Right kidney (tissue), 1 donor: ENCODE measurements around the gene PSAP.
A peak's percentile ranks its signal among the peaks of the same experiment; 100 is the strongest.

Experiments
- DNase-seq: peaks from one replicate; pipeline ENCODE4 v3.0.0-alpha.2; 2016

The PSAP gene

DNA sequence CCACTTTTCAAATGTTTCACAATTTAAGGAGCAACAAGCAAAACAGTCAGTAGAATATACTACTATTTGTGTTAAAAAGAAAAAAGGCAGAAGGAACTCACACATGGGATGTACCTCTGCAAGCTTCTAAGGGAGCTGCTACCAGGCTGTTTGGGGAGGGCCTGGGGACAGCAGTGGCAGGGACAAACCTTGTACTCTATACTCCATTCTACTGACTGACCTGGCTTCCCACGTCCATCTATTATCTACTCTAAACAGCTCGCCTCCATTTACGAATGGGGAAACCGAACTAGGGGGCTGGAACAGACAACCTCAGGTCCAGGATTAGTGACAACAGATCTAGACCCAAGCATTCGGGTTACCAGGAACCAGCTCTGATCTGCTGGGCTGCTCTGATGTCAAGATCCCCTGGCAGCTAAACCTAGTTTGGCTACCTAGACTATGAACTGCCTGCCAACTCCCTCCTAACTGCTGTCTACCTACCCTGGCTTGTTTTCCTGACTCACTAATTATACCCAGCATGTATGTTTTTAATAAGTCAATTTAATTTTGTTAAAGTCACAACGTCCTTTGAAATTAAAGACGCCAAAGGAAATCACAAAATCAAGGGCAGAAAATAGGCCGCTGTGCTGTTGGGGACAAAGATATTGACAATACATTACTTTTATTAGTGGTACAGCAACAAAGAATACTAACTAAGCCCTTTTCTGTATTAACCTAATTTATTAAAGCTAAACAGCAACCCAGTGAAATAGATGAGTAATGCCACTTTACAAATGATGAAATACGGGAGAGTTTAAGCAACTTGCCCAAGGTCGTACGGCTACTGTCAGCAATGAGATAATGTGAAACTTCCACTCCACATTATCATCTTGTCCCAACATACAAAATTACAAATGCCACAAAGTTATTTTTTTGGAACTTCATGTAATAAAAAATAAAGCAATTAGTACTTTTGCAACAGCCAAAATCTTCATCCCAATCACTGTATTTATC lies 5.3 kb downstream of the PSAP start:
- DNase-seq = no peak

DNA sequence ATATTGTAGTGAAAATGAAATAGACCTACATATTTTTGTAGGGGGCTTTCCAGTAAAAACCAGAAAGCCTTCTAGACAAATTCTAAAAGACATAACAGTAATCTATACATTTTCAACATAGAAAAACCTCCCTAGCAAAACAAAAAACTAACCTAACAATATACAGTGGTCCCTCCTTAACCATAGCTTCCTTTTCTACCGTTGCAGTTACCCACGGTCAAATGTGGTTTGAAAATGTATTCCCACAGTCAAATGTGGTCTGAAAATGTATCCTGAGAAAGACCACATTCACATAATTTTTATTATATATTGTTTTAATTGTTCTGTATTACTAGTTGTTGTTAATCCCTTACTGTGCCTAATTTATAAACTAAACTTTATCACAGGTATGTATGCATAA lies 6.4 kb downstream of the PSAP start:
- DNase-seq = no peak

- DNase-seq = no peak
These were observed 7.0 kb downstream of the PSAP start for GRCh38 chr10:71844084-71844483.

DNA sequence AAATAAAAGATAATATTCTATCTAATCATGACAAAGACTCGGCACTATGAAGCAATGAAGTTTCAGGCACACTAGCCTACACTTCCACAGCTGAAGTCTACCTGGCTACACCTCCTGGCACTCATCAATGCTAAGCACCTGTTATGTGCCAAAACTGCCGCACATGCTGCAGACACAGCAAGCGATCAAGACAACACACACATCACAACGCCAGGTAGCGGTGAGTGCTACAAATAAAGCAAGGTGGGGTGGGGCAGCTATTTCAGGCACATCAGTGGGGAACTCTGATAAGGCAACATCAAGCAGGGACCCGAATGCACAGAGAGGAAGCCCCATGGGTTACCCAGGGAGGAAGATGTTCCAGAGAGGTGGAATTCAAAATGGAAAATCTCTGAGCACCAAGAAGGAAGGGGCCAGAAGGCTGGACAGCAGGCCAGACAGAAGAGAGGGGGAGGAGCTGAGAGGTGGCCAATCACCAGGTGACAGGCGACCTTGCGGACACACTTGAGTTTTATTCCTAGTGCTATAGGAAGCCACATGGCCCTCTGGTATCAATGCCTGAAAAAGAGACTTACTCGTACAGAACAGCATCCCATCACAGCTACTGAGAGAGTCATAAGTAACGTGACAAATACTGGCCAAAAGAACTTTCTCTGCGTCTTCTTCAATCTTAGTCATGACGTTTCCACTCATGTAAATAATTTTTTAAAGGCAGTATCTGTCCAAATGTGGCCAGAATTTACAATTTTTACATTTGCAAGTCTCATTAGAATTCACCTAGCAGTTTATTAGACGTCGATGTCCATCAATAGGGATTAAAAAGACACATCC lies 8.0 kb downstream of the PSAP start:
- no peak for DNase-seq

GRCh38 chr10:71842422-71842821 lies 8.6 kb downstream of the PSAP start:
- DNase-seq = no peak

GRCh38 chr10:71840958-71841335 lies 10.1 kb downstream of the PSAP start:
- DNase-seq = no peak

GRCh38 chr10:71840177-71840957 lies 10.7 kb downstream of the PSAP start:
- DNase-seq = peak; percentile 29

DNA sequence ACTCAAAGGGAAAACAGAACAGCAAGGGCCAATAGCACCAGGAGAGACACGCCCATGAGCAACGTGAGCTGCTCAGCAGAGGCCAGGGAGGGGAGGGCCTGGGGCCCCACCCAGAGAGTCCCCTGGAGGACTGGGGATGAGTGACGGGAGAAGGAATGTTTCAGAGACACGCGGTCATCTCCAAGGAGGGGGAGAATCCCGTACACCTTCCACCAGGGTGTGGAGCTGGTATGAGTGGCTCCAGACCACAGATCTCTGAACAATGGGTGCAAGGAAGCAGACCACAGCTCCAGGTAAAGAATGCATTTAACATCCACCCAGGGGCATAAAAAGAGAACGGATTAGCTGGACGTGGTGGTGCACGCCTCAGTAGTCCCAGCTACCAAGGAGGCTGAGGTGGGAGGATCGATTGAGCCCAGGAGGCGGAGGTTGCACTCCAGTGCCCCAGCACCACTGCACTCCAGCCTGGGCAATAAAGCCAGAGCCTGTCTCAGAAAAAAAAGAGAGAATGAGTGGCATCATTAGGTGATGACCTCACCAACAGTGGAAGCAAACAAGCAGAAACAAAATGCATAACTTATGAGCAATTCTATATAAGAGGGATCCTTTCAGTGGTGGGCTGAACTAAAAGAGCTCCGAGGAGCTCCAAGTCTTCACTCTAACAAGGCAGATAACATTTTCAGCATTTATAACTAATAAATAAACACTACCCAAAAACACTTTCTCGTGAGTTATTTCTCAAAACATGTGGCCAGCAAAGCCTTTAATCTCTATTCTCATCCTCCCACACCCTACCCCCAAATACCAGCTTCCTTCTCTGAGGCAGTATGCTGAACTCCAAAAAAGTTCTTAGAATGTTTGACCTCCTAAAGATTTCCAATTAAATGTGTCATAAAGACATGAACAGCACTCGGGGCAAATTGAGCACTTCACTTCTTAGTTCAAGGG lies 12.5 kb downstream of the PSAP start:
- DNase-seq = no peak

DNA sequence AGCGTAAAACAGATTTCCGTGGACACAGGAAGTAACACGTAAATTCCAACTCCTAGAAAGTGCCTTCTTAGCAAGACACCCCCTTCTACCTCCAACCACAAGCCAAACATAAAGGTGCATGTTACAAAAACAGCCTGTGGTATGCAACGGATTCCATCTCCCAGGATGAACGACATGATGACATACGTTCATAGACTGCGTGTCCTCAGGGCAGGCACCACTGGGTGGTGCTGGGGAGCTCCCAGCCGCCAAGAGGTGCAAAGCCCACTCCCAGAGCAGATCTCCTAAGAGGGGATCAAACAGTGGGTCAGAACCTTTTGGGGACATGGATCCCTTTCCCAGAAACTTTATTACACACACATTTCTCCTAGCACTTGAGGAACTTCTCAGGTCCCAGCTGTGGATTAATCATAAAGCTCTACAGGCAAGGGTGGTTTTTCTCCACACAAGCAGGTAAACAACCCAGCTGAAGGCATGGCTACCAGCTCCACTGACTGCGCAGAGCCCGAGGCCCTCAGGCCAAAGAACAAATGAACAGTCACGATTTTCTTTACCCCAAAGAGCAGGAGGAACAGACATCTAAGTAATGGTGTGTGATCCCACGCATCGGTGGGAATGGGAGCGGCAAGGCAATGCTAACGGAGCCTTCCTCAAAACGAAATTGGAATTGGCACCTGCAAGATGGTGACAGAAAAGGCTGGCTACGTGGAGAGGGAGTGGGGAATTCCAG lies 13.8 kb downstream of the PSAP start:
- peak; percentile 42 for DNase-seq

GRCh38 chr10:71836596-71836974 lies 14.5 kb downstream of the PSAP start:
- no peak for DNase-seq

GRCh38 chr10:71835671-71836595 lies 15.1 kb downstream of the PSAP start:
- peak; percentile 58 for DNase-seq

DNA sequence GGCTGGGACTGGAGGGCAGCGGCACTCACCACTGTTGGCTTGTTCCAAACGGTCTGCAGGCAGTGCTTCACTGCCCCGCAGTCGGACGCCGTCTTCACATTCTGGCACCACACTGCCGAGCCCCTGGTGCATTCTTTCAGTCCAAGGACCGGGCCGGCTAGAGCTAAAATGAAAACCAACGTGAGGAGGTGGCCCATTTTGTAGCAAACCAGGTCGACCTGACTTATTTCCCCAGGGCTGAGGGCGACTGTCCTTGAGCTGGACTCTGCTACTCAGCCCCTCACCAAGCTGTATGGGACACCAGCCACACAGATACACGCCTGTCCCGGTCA lies 16.7 kb downstream of the PSAP start:
- no peak for DNase-seq

DNA sequence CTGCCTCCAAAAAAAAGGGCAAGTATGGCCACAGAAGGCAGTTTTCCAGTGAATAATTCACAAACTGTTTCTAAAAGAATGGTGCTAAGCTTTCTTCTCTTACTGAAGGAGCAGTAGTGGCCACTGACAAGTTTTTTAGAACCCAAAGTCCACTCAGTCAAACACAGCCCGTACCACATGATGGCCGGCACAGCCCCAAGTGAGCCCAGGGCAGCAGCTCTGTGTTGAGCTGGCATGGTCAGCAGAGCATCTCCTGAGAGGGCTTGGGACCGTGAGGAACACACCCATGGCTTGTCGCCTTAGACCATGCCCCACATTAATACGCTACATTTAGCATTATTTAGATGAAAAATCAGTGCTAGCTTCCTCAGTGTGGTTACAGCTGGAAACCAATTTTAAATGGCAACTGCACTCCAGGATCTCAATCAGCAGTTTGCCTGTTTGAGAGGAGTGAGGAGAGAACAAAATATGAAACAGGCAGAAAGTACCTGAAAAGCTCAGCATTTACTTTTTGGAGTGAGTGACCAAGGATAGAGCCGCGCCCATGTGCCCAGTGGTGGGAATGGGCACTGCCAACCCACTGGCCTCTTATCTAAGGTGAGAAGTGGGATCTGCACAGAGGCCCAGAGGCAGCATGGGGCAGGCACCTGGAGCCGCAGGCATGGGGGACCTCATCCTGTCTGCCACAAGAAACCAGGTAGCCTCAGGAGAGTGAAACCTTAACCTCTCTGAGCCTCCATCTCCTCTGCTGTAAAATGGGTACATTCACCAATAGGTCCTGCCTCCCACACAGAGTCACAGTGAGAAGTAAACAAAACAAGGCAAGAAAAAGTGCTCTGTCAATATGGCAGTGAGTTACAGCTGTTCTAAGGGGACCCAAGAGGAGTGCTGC lies 17.4 kb downstream of the PSAP start:
- DNase-seq = no peak

DNA sequence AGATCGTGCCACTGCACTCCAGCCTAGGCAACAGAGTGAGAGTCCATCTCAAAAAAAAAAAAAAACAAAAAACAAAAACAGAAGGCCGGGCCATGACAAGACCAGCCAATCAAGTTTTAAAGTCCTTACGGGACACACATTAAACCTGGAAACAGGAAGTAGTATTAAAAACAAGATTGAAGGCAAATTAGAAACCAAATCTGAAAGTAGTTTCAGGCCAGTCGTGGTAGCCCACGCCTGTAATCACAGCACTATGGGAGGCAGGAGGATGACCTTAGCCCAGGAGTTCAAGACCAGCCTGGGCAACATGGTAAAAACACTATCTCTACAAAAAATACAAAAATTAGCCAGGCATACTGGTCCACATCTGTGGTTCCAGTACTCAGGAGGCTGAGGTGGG lies 18.1 kb downstream of the PSAP start:
- no peak for DNase-seq

DNA sequence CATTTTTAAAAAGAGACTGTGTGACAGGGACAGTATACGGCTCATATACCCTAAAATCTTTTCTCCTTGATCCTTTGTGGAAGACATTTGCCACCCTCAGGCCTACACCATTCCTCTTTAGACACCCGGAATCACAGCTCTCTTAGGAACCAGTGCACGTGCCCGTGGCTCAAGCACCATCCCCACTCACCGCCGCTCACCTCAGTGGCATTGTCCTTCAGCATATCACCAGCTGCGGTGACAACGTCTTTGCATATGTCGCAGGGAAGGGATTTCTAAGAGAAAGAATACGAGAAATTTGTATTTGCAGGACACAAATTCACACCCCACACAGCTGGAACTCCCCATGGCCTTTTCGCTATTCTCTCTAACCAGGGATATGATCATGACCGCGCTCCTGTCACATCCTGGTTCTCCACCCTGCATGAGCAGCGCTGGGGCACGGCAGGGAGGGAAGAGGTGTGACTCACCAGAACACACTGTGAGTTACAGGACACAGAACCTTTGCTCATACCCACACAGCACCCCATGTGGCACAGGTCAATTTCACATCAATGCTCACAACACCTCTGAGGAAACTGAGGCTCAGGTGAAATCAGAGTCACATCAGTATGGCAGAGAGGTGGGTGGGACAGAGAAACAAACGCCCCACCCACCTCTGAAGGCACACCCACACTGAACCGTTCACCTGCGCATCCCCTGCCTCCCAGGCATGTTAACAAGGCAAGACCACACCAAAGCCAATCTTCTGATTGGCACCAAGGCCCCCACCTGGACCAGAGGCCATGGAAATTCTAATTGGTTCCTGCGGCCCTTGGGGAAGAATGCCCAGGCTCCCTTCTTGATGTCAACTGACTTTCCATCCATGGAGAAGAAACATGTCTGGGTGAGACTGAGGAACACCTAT lies 19.2 kb downstream of the PSAP start:
- no peak for DNase-seq

DNA sequence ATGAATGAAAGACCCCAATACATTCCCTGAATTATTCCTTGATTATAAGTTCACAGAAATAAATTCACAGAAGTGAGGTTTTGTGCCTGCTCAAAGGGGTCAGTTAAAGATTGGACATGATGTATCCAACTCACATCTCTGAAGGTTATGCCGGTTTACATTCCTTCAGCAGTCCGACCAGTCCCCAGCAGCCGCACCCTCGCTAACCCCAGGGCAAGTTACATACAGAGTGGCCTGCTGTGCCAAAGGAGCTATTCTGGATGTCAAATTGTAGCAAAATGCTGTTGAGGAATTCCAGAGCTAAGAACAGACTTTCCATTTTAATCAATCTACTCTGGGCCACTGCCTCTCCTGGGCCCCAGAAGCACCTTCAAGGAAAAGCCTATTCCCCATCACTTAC lies 20.3 kb downstream of the PSAP start:
- no peak for DNase-seq

- no peak for DNase-seq
These were observed 21.2 kb downstream of the PSAP start for GRCh38 chr10:71829896-71830295.

- no peak for DNase-seq
These were observed 21.9 kb downstream of the PSAP start for GRCh38 chr10:71829171-71829570.
